ENCODE data around the gene FGFR2.

FGFR2 gene

DNA sequence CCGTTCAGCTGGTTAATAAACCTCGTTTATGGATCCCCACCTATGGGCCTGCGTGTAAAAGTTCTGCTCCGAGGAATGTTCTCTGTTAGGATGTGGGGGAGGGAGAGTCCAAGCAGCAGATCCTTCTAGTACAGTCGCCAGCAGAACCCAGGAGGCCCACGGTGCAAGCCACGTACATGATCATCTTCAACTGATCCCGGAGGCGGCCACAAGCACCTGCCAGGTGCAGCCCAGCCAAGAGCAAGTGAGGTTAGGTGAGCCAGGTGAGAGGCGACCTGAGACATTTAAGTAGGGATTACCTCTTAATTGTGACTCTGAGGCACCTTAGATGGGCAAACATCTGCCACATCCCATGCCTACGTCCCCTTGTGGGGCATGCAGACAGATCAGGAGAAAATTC is 18.0 kb upstream of the FGFR2 start:
- no peak for DNase-seq (ENCODE audit: extremely low read depth, low read depth)
- TF ChIP-seq, protein P1, sequence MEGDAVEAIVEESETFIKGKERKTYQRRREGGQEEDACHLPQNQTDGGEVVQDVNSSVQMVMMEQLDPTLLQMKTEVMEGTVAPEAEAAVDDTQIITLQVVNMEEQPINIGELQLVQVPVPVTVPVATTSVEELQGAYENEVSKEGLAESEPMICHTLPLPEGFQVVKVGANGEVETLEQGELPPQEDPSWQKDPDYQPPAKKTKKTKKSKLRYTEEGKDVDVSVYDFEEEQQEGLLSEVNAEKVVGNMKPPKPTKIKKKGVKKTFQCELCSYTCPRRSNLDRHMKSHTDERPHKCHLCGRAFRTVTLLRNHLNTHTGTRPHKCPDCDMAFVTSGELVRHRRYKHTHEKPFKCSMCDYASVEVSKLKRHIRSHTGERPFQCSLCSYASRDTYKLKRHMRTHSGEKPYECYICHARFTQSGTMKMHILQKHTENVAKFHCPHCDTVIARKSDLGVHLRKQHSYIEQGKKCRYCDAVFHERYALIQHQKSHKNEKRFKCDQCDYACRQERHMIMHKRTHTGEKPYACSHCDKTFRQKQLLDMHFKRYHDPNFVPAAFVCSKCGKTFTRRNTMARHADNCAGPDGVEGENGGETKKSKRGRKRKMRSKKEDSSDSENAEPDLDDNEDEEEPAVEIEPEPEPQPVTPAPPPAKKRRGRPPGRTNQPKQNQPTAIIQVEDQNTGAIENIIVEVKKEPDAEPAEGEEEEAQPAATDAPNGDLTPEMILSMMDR (IDR thresholded peaks at IDR 0.05; ENCODE audit: low read depth, low read length) = no peak

DNA sequence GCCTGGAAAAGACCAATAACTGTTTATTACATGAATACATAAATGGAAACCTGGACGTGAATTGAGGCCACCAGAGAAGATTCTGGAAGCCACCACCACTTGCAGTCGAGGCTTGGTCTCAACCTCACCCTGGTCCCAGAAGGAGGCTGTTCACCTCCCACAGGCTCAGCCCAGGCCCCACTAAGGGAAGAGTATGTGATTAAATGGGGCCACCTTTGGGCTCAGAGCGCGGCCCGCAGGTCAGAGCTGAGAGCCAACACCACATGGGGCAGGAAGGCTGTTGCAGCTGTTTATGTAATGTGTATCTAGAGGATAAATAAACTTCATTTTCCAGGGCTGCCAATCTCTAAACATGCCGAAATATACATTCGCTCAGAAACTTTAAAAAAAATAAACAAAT is 17.6 kb upstream of the FGFR2 start:
- DNase-seq (ENCODE audit: extremely low read depth, low read depth) = no peak
- TF ChIP-seq, protein P1 (IDR thresholded peaks at IDR 0.05; ENCODE audit: low read depth, low read length) = no peak

DNA sequence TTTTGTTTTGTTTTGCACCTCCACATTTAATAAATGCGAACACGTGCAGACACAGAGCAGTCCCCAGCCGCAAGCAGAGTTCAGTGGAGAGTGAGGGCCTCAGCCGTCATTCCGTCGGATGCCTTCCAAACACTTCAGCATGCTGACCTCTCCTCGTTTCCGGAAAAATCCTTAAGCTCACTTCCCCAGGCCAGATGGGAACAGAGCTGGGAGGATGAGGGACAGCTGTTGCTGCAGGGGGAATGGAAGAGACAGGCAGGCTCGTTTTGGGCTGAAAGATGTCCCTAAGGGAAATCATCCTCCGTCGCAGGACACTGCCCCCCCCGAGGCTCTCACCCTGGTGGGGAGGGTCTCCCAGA is 17.2 kb upstream of the FGFR2 start:
- no peak for DNase-seq (ENCODE audit: extremely low read depth, low read depth)
- TF ChIP-seq, protein P1 (IDR thresholded peaks at IDR 0.05; ENCODE audit: low read depth, low read length) = no peak

DNA sequence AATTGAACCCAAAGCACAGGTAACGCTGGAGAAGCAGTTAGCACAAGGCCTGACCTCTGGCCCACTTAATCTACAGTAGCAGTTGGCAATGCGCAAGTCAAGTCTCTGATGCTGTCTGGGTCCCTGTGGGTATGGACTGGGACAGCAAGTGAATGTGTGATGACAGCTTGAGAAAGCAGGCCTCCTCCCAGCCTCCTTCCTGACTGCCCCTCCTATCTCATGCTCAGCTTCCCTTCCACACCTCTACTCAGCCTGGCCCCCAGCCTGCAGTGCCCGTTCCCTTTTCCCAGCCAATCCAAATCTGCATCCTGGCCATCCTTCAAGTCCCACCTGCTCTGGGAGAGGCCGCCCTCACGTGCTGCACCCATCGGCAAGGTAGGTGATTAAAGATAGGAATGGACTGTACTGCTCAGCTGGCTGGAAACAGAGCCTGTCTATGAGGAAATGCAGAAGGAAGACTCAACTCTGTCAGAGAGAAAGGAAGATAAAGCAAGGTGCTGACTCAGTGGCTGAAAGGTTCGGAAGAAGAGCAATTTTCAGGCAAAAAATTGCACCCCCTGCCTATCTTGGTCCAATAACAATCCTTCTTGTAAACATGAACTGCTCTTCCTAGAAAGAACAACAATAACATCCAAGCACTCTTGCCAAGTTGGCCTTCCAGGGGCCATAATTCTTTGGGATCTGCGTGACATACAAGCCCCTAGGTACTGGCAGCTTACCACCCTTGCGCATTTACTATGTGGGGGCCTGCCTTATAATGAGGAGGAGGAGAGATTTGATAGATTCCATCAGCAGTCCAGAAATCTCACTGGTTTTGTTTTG is 16.6 kb upstream of the FGFR2 start:
- TF ChIP-seq, protein P1 (IDR thresholded peaks at IDR 0.05; ENCODE audit: low read depth, low read length) = no peak
- no peak for DNase-seq (ENCODE audit: extremely low read depth, low read depth)

DNA sequence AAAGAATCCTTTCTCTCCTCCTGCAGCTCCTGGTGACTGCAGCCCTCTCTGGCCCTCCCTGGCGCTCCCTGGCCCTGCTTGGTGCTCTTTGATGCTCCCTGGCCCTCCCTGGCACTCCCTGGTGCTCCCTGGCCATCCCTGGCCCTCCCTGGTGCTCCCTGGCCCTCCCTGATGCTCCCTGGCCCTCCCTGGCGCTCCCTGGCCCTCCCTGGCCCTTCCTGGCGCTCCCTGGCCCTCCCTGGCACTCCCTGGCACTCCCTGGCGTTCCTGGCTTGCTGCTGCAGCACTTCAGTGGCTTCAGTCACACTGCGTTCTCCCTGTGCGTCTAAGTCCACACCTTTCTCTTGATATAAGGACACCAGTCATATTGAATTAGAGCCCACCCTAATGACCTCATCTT is 15.2 kb upstream of the FGFR2 start:
- DNase-seq (ENCODE audit: extremely low read depth, low read depth) = no peak
- TF ChIP-seq, protein P1 (IDR thresholded peaks at IDR 0.05; ENCODE audit: low read depth, low read length) = no peak

DNA sequence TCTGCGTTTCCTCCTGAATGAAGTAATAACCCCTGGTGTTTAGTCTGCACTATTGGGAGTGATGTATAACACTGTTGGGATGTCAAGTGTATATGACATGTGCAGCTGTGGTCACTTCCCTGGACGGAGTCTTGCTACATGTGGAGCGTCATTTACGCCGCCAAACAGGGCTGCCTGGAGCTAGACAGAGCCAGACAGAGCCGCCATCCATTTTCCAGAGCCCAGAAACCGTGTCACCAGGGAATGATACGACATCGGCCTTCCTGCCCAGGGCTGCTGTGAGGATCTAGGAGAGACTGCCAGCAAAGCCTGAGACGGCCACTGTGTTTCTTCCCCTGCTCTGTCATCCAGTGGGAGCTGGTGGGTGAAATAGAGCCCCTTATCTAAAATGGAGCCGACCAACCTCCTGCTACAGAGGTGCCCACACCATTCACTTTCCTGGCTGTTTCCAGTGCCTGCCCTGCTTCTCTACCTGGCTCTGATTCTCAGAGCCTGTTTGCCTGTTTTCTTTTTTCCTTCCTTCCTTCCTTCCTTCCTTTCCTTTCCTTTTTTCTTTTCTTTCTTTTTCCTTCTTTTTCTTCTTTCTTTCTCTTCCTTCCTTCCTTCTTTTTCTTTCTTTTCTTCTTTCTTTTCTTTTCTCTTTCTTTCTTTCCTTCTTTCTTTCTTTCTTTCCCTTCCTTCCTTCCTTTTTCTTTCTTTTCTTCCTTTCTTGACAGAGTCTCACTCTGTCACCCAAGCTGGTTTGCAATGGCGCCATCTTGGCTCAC is 13.3 kb upstream of the FGFR2 start:
- no peak for DNase-seq (ENCODE audit: extremely low read depth, low read depth)
- TF ChIP-seq, protein P1 (IDR thresholded peaks at IDR 0.05; ENCODE audit: low read depth, low read length) = no peak

DNA sequence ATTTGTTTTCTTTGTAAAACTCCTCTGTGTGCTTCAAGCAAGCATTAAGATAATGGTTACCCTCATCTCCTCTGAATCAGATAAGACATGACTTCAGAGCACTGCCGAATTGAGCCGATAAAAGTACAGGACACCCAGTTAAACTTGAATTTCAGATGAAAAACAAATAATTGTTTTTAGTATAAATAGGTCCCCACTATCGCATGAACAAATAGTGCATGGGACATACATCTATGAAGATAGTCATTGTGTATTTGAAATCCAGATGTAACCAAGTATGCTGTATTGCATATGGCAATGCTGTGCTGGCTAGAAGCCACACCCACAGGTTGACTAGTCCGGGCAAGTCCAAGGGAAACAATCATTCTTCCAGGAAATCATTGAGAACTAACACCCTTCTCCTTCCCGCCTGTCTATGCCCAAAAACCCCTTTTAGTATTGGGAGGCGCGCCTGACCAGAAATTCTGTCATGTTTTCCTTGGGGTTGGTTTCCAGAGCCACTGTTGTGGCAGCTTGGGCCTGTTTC is 12.6 kb upstream of the FGFR2 start:
- no peak for DNase-seq (ENCODE audit: extremely low read depth, low read depth)
- TF ChIP-seq, protein P1 (IDR thresholded peaks at IDR 0.05; ENCODE audit: low read depth, low read length) = no peak
